GM18861 (cell line): ENCODE measurements around the gene SMC4.

Source experiments
- ATAC-seq: cut with Tn5 transposase; IDR thresholded peaks from one replicate; pipeline ENCODE4 v1.9.1; 2021; ENCODE audit not compliant: unreplicated experiment

Gene SMC4

DNA sequence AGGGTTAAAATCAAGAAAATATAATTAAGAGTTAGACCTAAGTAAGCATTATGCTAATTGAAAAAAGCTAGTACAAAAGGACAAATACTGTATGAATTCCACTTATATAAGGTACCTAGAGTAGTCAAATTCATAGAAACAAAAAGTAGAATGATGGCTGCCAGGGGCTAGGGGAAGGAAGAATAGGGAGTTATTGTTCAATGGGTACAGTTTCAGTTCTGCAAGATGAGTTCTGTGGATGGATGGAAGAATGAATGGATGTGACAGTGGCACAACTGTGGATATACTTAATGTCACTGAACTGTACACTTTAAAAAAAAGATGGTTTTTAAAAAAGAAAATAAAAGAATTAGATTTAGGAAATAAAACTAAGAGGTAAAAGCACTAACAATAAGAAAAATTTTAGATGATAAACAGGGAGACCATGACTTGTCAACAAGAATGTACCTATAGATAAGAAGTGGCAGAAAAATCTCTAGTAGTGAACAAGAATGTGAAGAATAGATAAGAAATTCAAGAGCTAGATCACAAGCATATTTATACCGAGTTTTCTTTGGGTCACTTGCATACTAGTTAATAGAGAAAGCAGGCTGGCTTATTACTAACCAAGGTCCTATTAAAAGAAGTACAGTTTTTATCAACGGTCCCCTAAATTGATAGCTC, 6.0 kb upstream of the SMC4 start:
- no peak for ATAC-seq

DNA sequence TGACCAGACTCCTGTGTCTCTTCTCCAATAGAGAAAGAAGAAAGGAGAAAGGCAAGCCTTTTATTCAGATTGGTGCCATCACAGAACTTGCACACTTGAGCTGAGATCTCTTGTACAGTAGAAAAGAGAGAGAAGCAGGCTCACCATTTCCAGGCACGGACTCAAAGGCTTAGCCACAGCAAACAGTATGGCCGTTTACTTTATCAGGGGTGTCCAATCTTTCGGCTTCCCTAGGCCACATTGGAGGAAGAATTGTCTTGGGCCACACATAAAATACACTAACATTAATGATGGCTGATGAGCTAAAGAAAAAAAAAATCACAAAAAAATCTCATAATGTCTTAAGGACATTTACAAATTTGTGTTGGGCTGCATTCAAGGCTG, 5.4 kb upstream of the SMC4 start:
- ATAC-seq: no peak

GRCh38 chr3:160395297-160395696, 4.2 kb upstream of the SMC4 start:
- ATAC-seq: no peak

- no peak for ATAC-seq
Measured at GRCh38 chr3:160398820-160399124, 678 bp upstream of the SMC4 start.

DNA sequence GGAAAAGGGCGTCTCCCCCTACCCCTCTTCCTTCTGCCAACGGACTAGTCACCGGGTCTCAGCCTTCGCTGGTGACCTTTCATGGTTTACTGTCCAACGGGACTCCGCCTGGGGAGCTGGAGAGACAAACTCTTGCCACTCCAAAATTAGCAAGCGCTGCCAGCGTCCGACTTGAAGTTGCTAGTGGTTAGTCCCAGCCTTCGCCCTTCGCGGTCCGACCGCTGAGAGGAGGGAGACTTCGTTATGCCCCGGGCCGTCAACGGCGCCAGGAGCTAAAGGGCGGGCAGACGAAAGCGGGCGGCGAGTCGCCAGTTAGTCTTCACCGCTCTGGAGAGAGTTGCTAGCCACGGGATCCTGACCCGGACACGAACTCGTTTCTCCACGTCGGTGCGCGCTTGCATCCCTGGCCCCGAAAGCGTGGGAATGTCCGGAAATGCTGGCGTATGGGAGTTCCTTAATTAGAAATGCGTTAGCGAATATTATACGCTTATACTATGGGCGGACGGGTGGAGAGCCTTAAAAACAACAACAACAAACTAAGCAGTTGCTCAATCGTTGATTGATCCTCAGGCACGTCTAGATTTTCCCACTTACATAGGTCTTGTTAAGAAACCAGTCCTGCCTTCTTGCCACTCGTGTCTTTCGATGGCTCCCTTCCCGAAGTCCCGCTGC, 716 bp downstream of the SMC4 start:
- ATAC-seq: peak; percentile 2

DNA sequence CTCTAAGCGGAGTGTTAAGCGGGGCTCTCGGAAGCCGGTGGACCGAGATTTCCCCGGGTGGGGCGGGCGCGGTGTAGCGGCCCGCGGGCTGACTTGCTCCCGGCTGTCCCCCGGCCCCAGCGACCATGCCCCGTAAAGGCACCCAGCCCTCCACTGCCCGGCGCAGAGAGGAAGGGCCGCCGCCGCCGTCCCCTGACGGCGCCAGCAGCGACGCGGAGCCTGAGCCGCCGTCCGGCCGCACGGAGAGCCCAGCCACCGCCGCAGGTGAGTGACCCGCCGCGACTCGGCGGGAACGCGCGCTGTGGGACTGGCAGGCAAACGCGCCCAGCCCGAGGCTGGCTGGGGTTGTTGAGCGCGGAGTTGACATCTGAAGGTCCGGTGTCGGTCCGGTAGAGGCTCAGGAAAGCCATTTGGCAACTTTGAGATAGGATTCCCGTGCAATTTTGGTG, 1.3 kb downstream of the SMC4 start:
- ATAC-seq: no peak

DNA sequence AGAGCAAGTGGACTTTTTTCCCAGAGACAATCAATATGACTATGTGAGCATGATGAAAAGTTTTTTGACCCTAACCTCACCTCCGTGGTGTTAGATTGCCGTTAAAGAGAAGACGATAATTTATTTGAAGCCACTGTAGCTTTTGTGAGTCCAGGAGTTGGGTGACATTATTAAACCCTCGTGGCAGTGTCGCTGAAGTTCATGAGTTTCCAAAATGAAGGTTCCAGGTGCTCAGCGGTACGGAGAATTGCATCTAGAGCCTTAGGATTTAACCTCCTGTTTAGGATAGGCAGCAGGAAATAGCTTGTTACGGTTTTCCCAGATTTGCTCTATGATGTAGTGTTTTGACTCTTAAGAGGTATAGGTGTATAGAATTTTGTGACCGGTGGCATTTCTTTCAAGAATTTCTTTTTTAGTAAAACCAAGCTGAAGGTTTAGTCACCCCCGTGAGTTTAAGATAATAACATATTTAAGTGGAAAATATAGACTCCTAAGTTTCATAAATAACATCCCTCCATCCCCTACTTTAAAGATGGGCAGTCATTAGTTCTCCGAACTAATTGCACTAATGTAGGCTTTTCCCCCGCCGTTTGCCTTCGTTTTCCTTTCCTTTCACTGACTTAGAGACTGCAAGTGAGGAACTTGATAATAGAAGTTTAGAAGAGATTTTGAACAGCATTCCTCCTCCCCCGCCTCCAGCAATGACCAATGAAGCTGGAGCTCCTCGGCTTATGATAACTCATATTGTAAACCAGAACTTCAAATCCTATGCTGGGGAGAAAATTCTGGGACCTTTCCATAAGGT, 2.0 kb downstream of the SMC4 start:
- ATAC-seq: no peak

- no peak for ATAC-seq
Measured at GRCh38 chr3:160402221-160403027, 3.0 kb downstream of the SMC4 start.

GRCh38 chr3:160403028-160403545, 3.6 kb downstream of the SMC4 start:
- ATAC-seq: no peak

DNA sequence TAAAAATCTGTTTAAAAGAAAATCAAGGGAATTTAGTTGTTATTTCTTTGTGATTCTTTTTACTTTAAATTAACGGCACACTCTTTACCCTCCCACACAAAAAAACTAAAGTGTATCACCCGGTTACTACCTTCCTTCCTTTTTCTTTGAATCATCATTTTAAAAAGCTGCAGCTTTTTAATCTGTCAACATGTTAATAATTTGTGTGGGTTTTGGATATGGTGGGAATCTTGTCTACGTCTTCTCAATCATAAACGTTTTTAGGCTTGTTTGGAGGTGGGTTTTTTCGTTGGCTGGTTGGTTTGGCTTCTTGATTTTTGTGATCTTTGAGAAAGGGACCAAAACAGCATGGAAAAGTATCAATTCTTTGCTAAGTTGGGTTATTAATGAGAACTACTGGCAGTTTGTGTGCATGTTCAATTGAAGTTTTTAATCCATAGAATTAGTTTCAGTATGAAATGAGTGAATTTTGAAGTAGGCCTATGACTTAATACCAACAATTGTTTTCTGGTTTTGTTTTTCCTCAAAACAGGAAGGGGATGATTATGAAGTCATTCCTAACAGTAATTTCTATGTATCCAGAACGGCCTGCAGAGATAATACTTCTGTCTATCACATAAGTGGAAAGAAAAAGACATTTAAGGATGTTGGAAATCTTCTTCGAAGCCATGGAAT, 4.5 kb downstream of the SMC4 start:
- no peak for ATAC-seq

DNA sequence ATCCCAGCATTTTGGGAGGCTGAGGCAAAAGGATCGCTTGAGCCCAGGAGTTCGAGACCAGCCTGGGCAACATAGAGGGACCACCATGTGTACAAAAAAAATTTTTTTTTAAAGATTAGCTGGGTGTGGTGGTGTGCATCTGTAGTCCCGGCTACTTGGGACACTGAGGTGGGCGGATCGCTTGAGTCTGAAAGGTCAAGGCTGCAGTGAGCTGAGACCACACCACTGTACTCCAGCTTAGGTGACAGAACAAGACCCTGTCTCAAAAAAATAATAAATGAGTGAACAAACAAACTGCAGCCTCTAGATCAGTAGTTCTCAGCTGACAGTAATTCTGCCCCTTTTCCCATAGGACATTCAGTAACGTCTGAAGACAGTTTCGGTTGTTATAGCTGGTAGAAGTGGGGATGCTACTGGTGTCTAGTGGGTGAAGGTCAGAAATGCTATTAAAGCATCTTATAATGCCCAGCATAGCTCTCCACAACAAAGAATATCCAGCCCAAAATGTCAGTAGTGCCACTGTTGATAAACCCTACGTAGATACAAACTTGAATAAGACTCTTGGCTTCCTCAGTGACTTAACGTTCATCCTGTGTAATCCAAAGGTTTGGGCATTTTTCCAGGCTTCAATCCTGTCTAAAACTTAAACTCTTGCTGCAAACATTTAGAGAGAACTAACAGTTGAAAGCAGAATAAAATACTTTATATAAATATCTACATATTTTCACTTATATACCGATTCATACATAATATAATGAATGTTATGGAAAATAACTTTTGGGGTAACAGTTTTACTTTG, 10.6 kb downstream of the SMC4 start:
- no peak for ATAC-seq

GRCh38 chr3:160412477-160412876, 13.0 kb downstream of the SMC4 start:
- no peak for ATAC-seq

DNA sequence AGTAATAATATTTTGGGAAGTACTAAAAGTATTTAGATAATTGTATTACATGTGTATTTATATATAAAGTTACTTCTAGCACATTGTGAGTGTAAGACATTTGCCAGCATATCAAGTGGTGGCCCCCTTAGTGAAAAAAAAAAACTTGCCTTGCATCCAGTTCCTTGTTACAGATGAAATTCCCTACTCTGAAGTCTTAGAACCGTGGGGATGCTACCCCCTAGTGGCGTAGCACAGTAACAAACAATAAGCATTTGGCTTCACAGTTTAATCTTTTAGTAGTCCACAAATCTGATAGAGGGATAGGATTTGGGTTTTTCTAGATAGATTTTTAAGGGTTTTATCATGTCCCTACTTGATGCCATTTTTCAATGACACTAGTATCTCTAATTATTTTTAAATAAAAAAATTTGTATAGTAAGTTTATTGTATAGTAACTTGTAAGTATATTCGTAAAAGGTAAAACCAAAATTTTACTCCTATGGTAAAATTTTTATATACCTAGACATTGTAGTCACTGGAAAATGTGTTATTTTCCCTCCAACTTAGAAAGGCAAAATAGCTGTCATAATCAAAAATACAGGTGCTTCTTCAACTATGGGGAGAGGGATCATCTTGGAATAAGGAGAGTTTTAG, 14.3 kb downstream of the SMC4 start:
- ATAC-seq: peak; percentile 76

- no peak for ATAC-seq
Measured at GRCh38 chr3:160417311-160417710, 17.9 kb downstream of the SMC4 start.

DNA sequence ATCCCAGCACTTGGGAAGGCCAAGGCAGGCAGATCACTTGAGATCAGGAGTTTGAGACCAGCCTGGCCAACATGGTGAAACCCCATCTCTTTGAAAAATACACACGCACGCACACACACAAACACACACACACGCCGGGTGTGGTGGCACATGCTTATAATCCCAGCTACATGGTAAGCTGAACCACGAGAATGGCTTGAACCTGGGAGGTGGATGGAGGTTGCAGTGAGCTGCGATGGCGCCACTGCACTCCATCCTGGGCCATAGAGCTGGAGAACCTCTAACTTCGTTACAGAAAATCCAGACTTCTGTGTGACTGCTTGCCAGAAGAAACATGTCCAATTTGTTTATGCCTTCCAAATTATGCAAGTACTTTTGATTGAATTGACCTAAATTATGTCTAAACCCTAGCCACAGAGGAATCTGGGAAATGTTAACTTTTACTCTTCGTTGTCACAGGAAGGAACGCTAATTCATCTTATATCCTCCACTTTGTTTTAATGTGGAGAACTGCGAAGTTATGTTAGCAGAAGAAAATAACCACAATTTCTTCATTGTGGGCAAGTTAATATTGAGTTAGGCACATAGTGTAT, 28.5 kb downstream of the SMC4 start:
- ATAC-seq: no peak

DNA sequence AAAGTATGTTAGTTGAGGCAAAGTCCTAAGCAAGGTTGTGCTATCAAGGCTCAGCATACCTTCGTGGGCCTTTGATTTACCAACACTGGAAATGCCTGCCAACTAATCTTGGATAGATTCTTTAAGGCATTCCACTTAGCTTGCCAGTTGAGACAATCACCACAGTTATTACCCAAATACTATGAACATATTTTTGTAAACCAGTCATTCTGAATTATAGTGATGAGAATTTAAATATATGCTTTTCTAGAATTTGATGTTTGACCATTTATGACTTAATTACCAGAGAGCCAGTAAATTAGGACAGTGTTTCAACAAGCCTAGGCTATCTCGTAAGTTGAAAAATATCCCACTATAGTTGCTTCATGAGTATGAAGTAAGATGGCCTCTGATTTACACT, 34.6 kb downstream of the SMC4 start:
- no peak for ATAC-seq

GRCh38 chr3:160435095-160435494, 35.6 kb downstream of the SMC4 start:
- ATAC-seq: no peak

DNA sequence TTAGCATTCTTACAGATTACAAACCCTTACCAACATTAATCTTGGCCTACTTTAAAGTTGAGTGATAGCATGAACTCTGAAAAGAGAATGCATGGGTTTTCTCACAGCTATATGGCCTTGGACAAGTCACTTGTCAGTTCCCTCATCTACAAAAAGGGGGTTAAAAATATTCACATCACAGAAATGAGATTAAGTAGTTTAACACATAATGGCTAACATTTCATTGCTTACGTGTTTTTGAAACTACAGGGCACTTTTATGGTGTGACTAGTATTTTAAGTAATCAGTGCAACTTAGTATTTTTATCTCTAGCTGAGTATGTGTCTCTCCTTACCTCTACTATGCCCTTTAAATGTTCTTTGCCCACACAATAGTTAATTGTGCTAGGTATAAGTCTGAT, 36.3 kb downstream of the SMC4 start:
- ATAC-seq: no peak

DNA sequence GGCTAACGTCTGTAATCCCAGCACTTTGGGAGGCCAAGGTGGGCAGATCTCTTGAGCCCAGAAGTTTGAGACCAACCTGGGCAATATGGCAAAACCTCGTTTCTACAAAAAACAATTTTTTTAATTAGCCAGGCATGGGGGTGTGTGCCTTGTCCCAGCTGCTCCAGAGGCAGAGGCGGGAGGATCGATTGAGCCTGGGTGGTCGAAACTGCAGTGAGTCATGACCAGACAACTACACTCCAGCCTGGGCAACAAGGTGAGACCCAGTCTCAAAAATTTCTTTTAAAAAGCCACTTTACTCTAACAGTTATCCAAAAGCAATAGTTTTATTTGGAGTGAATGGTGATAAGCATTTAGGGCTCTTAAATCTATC, 37.6 kb downstream of the SMC4 start:
- ATAC-seq: no peak
